ENCODE results near the gene ICE1.
"Not testable (repeated sequence)": the region's sequence is repeated elsewhere in the genome, so short reads cannot be mapped to it uniquely, and the experiment has no call there.

ICE1 gene

DNA sequence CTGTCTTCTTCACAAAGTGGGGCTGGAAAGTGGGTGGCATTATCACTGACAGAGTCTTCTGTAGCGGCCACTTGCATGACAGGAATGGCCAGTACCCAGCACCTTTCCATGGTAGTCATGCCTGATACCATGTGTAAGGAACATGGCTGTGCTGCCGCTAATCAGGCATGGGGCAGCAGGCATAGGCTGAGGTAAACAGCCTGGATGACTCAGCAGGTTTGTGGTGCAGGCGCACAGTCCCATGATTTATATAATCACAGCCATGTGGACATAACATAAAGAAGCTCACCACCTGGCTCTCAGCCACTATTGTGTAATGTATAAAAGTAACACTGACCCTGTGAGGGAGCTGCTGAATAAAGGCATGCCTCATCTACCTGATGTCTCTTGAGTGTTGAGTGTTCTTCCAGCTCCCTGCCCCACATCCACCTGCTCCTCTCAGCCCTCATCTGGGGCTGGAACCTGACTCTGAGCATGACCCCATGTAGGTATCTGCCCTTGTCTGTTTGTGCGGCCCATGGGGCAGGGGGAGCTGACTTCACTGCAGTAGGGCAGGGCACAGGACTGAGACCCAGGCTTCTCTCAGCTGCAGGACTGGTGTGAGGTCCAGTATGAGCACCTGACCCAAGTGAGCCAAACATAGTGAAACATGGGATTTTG is 13.2 kb upstream of the ICE1 start:
- Histone ChIP-seq H3K9me3 (ENCODE audit: control insufficient read depth, low read length) (no peaks in the 10 kb centered on the region), H3K4me3 (ENCODE audit: low read length) (no peak overlapping the region), H3K27me3 (ENCODE audit: control insufficient read depth, insufficient read depth, low read length) (no peaks in the 10 kb centered on the region), H3K9ac (ENCODE audit: low read length) (no peak overlapping the region), H3K36me3 (ENCODE audit: control insufficient read depth, insufficient read depth, low read length) (no peaks in the 10 kb centered on the region), H3K4me1 (ENCODE audit: control insufficient read depth, insufficient read depth, low read length) (no peaks in the 10 kb centered on the region)

DNA sequence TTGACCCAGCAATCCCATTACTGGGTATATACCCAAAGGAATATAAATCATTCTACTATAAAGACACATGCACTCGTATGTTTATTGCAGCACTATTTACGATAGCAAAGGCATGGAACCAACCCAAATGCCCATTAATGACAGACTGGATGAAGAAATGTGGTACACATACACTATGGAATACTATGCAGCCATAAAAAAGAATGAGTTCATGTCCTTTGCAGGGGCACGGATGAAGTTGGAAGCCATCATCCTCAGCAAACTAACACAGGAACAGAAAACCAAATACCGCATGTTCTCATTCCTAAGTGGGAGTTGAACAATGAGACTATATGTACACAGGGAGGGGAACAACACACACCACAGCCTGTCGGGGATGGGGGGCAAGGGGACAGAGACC is 8.6 kb upstream of the ICE1 start:
- not testable (repeated sequence) for H3K9me3 ChIP-seq (ENCODE audit: control insufficient read depth, low read length); H3K9ac ChIP-seq (ENCODE audit: low read length); H3K4me1 ChIP-seq (ENCODE audit: control insufficient read depth, insufficient read depth, low read length); H3K36me3 ChIP-seq (ENCODE audit: control insufficient read depth, insufficient read depth, low read length); H3K27me3 ChIP-seq (ENCODE audit: control insufficient read depth, insufficient read depth, low read length); H3K4me3 ChIP-seq (ENCODE audit: low read length)

- no peaks in the 10 kb centered on the region for H3K36me3 ChIP-seq (ENCODE audit: control insufficient read depth, insufficient read depth, low read length)
- no peaks in the 10 kb centered on the region for H3K27me3 ChIP-seq (ENCODE audit: control insufficient read depth, insufficient read depth, low read length)
- no peak overlapping the region for H3K9ac ChIP-seq (ENCODE audit: low read length)
- no peaks in the 10 kb centered on the region for H3K9me3 ChIP-seq (ENCODE audit: control insufficient read depth, low read length)
- no peak overlapping the region for H3K4me3 ChIP-seq (ENCODE audit: low read length)
- H3K4me1 ChIP-seq (ENCODE audit: control insufficient read depth, insufficient read depth, low read length), result no peaks in the 10 kb centered on the region
Observed at GRCh38 chr5:5414999-5415398, 7.5 kb upstream of the ICE1 start.

GRCh38 chr5:5416733-5417132 is 5.7 kb upstream of the ICE1 start:
- peaks cover 6% of the 10 kb centered on the region for H3K4me1 ChIP-seq (ENCODE audit: control insufficient read depth, insufficient read depth, low read length)
- H3K36me3 ChIP-seq (ENCODE audit: control insufficient read depth, insufficient read depth, low read length), result no peaks in the 10 kb centered on the region
- H3K27me3 ChIP-seq (ENCODE audit: control insufficient read depth, insufficient read depth, low read length), result no peaks in the 10 kb centered on the region
- no peak overlapping the region for H3K4me3 ChIP-seq (ENCODE audit: low read length)
- no peak overlapping the region for H3K9ac ChIP-seq (ENCODE audit: low read length)
- H3K9me3 ChIP-seq (ENCODE audit: control insufficient read depth, low read length), result no peaks in the 10 kb centered on the region

- Histone ChIP-seq H3K9me3 (ENCODE audit: control insufficient read depth, low read length) (no peaks in the 10 kb centered on the region), H3K27me3 (ENCODE audit: control insufficient read depth, insufficient read depth, low read length) (no peaks in the 10 kb centered on the region), H3K4me1 (ENCODE audit: control insufficient read depth, insufficient read depth, low read length) (peaks cover 6% of the 10 kb centered on the region), H3K4me3 (ENCODE audit: low read length) (no peak overlapping the region), H3K36me3 (ENCODE audit: control insufficient read depth, insufficient read depth, low read length) (no peaks in the 10 kb centered on the region), H3K9ac (ENCODE audit: low read length) (no peak overlapping the region)
Observed at GRCh38 chr5:5418006-5418405, 4.5 kb upstream of the ICE1 start.

DNA sequence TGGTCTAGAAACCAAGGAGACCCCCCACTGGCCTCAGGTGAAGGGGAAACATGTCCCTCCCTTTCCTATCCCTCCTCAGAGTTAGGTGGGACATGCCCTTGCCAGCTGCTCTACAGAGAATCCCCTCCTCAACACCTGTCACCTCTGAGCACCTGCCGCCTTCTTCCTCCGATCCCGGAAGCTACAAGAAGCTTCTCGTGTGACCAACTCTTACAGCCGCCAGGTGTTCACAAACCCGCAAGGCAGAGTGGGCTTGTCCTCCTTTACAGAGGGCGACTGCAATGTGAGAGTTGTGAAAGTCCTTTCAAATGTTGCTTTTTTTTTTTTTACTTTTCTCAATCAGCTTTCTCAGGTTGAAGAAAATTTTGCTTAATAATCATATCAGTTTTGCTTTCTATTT is 3.7 kb upstream of the ICE1 start:
- Histone ChIP-seq H3K9me3 (ENCODE audit: control insufficient read depth, low read length) (no peaks in the 10 kb centered on the region), H3K36me3 (ENCODE audit: control insufficient read depth, insufficient read depth, low read length) (no peaks in the 10 kb centered on the region), H3K27me3 (ENCODE audit: control insufficient read depth, insufficient read depth, low read length) (no peaks in the 10 kb centered on the region), H3K4me3 (ENCODE audit: low read length) (no peak overlapping the region), H3K9ac (ENCODE audit: low read length) (no peak overlapping the region), H3K4me1 (ENCODE audit: control insufficient read depth, insufficient read depth, low read length) (peaks cover 12% of the 10 kb centered on the region)

DNA sequence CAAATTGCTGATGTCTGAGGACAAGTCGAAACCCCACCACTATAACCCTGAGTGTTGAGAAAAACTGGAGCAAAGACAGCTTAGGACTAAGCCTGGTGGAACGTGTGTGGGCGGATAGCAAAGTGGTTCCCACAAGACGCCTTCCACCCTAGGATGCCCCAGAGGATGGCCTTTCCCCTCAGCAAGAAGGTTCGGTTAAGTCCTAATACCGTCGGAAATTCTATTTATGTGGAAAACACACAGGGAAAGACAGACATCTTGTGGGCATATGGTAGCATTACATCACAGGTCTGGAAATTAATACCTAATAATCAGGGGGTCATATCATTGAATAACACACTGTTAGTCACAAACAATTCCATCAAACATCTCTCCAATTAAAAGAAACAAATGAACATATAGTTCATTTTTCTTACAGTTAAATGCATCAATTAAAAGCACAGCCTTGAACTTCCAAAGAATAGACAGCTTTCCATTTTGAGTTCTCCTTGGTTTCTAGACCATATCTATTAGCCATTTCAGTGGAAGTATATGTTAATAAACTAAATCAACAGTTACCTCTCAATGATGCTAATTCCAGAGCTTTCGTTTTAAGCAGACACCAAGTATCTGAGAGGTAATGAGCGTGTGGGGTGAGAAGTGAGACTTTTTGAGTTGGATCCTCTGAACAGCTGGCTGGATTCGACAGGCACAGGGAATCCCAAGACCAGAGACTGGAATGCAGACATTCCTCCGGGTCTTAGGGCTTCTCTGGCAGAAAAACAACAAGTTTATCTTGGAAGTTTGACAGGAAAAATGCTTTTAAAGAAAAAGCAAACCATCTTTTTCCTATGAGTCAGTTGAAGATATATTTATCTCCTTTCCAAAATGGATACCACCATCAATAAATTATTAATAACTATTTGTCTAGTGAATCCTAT is 2.9 kb upstream of the ICE1 start:
- Histone ChIP-seq H3K4me3 (ENCODE audit: low read length) (no peak overlapping the region), H3K9me3 (ENCODE audit: control insufficient read depth, low read length) (no peaks in the 10 kb centered on the region), H3K9ac (ENCODE audit: low read length) (no peak overlapping the region), H3K27me3 (ENCODE audit: control insufficient read depth, insufficient read depth, low read length) (no peaks in the 10 kb centered on the region), H3K36me3 (ENCODE audit: control insufficient read depth, insufficient read depth, low read length) (no peaks in the 10 kb centered on the region), H3K4me1 (ENCODE audit: control insufficient read depth, insufficient read depth, low read length) (peaks cover 20% of the 10 kb centered on the region)

DNA sequence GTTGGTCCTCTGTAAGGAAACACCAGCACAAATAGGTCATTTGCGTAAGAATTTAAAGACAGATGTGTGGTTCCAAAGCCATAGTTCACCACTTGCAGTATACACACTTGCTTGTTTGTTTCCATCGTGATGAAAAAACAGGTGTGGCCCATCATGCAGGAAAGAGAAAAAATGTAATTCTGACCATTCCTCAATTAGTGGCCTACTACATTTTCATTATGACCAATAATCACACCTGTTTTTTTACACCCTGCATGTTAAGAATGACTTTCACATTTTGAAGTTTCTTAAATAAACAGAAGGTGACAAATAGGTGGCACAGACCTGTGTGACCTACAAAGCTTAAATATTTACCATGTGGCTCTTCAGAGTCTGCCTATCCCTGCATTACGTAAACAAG is 2.2 kb upstream of the ICE1 start:
- Histone ChIP-seq H3K9me3 (ENCODE audit: control insufficient read depth, low read length) (no peaks in the 10 kb centered on the region), H3K4me3 (ENCODE audit: low read length) (no peak overlapping the region), H3K27me3 (ENCODE audit: control insufficient read depth, insufficient read depth, low read length) (no peaks in the 10 kb centered on the region), H3K9ac (ENCODE audit: low read length) (no peak overlapping the region), H3K36me3 (ENCODE audit: control insufficient read depth, insufficient read depth, low read length) (no peaks in the 10 kb centered on the region), H3K4me1 (ENCODE audit: control insufficient read depth, insufficient read depth, low read length) (peaks cover 21% of the 10 kb centered on the region)

- Histone ChIP-seq H3K9me3 (ENCODE audit: control insufficient read depth, low read length) (no peaks in the 10 kb centered on the region), H3K4me3 (ENCODE audit: low read length) (peak overlapping the region; percentile 9), H3K36me3 (ENCODE audit: control insufficient read depth, insufficient read depth, low read length) (no peaks in the 10 kb centered on the region), H3K9ac (ENCODE audit: low read length) (peak overlapping the region; percentile 67), H3K27me3 (ENCODE audit: control insufficient read depth, insufficient read depth, low read length) (no peaks in the 10 kb centered on the region), H3K4me1 (ENCODE audit: control insufficient read depth, insufficient read depth, low read length) (peaks cover 21% of the 10 kb centered on the region)
Observed at GRCh38 chr5:5421149-5421960, 1.1 kb upstream of the ICE1 start.

- Histone ChIP-seq H3K27me3 (ENCODE audit: control insufficient read depth, insufficient read depth, low read length) (no peaks in the 10 kb centered on the region), H3K4me1 (ENCODE audit: control insufficient read depth, insufficient read depth, low read length) (peaks cover 21% of the 10 kb centered on the region), H3K36me3 (ENCODE audit: control insufficient read depth, insufficient read depth, low read length) (no peaks in the 10 kb centered on the region), H3K9ac (ENCODE audit: low read length) (peak overlapping the region; percentile 84), H3K9me3 (ENCODE audit: control insufficient read depth, low read length) (no peaks in the 10 kb centered on the region), H3K4me3 (ENCODE audit: low read length) (peak overlapping the region; percentile 72)
Observed at GRCh38 chr5:5422819-5423515, 490 bp downstream of the ICE1 start.

- no peaks in the 10 kb centered on the region for H3K36me3 ChIP-seq (ENCODE audit: control insufficient read depth, insufficient read depth, low read length)
- H3K9me3 ChIP-seq (ENCODE audit: control insufficient read depth, low read length), result no peaks in the 10 kb centered on the region
- H3K4me3 ChIP-seq (ENCODE audit: low read length), result peak overlapping the region; percentile 72
- H3K4me1 ChIP-seq (ENCODE audit: control insufficient read depth, insufficient read depth, low read length), result peaks cover 21% of the 10 kb centered on the region
- peak overlapping the region; percentile 84 for H3K9ac ChIP-seq (ENCODE audit: low read length)
- no peaks in the 10 kb centered on the region for H3K27me3 ChIP-seq (ENCODE audit: control insufficient read depth, insufficient read depth, low read length)
Observed at GRCh38 chr5:5423586-5423985, 1.1 kb downstream of the ICE1 start.
